Astrocyte (in vitro differentiated cells and primary cell): ENCODE results near the gene BCAN.

Experiments
- EZH2 ChIP-seq: IDR thresholded peaks from 2 replicates; pipeline ENCODE4 v1.6.1; 2012; ENCODE audit warnings: mild to moderate bottlenecking, low read length, inconsistent platforms; ENCODE audit not compliant: insufficient read depth
- TF ChIP-seq, protein P1 (sequence below): IDR thresholded peaks from 2 replicates; pipeline ENCODE4 v1.5.1; 2011; ENCODE audit warnings: low read depth, mild to moderate bottlenecking, inconsistent platforms, low read length, moderate library complexity; ENCODE audit not compliant: insufficient read depth

DNA sequence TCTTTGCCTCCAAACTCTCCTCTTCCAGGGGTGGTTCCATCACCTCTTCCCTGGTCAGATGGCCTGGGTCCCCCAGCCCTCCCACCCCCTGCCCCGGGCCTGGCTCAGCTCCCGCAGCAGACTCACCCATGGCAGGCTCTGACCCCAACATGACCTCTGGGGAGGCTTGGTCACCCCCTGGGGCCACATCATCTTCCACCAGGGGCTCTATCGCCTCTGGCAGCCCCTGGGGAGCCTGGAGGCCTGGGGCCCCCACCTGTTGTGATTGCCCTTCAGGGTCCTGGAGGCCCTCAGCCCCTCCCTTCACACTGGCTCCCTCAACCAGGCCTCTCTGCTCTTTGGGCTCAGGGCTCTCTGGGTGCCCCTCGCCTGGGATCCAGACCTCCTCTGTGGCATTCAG is 28.9 kb downstream of the BCAN start:
- TF ChIP-seq, protein P1, sequence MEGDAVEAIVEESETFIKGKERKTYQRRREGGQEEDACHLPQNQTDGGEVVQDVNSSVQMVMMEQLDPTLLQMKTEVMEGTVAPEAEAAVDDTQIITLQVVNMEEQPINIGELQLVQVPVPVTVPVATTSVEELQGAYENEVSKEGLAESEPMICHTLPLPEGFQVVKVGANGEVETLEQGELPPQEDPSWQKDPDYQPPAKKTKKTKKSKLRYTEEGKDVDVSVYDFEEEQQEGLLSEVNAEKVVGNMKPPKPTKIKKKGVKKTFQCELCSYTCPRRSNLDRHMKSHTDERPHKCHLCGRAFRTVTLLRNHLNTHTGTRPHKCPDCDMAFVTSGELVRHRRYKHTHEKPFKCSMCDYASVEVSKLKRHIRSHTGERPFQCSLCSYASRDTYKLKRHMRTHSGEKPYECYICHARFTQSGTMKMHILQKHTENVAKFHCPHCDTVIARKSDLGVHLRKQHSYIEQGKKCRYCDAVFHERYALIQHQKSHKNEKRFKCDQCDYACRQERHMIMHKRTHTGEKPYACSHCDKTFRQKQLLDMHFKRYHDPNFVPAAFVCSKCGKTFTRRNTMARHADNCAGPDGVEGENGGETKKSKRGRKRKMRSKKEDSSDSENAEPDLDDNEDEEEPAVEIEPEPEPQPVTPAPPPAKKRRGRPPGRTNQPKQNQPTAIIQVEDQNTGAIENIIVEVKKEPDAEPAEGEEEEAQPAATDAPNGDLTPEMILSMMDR = no peak
- TF ChIP-seq EZH2 = no peak
